ENCODE results near the gene BBOX1. TPM values are rescaled to one million over a fixed set of nuclear protein-coding genes. Genes with fewer than 3 reads are reported as not detected.

Gene BBOX1
- total and polyA plus RNA-seq, 4 donors, result 2.8 to 18.4 (median 9.0) TPM

- WGBS, result 95% methylated on average over 1 of the region's 1 CpG
- no peaks in the 10 kb centered on the region for H3K9me3 ChIP-seq (ENCODE audit: control insufficient read depth in 4 of 4, low read length in 3 of 4)
- H3K4me3 ChIP-seq (ENCODE audit: low read depth in 1 of 3, low read length in 3 of 3), result no peak overlapping the region
- H3K9ac ChIP-seq (ENCODE audit: low read depth in 1 of 2, low read length in 2 of 2), result no peak overlapping the region
- H3K27ac ChIP-seq (ENCODE audit: low read depth in 1 of 2, low read length in 2 of 2), result no peak overlapping the region
- peaks cover 0 to 11% (median 11%) of the 10 kb centered on the region in 4 donors for H3K4me1 ChIP-seq (ENCODE audit: control insufficient read depth in 4 of 4, insufficient read depth in 4 of 4, low read length in 3 of 4)
- TF ChIP-seq TAF1 (conservative IDR thresholded peaks at IDR 0.05) (no peak), CTCF (IDR thresholded peaks at IDR 0.05; ENCODE audit: low read depth, low read length, missing input control) (no peak), RXRA (IDR thresholded peaks at IDR 0.05) (no peak), FOXA2 (IDR thresholded peaks at IDR 0.05) (no peak), HNF4G (IDR thresholded peaks at IDR 0.05) (no peak)
- TF ChIP-seq, protein P1, sequence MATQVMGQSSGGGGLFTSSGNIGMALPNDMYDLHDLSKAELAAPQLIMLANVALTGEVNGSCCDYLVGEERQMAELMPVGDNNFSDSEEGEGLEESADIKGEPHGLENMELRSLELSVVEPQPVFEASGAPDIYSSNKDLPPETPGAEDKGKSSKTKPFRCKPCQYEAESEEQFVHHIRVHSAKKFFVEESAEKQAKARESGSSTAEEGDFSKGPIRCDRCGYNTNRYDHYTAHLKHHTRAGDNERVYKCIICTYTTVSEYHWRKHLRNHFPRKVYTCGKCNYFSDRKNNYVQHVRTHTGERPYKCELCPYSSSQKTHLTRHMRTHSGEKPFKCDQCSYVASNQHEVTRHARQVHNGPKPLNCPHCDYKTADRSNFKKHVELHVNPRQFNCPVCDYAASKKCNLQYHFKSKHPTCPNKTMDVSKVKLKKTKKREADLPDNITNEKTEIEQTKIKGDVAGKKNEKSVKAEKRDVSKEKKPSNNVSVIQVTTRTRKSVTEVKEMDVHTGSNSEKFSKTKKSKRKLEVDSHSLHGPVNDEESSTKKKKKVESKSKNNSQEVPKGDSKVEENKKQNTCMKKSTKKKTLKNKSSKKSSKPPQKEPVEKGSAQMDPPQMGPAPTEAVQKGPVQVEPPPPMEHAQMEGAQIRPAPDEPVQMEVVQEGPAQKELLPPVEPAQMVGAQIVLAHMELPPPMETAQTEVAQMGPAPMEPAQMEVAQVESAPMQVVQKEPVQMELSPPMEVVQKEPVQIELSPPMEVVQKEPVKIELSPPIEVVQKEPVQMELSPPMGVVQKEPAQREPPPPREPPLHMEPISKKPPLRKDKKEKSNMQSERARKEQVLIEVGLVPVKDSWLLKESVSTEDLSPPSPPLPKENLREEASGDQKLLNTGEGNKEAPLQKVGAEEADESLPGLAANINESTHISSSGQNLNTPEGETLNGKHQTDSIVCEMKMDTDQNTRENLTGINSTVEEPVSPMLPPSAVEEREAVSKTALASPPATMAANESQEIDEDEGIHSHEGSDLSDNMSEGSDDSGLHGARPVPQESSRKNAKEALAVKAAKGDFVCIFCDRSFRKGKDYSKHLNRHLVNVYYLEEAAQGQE (IDR thresholded peaks at IDR 0.05), result no peak
- no peak for DNase-seq (ENCODE audit: low spot score)
- no peaks in the 10 kb centered on the region for H3K36me3 ChIP-seq (ENCODE audit: control insufficient read depth in 4 of 4, insufficient read depth in 3 of 4, low read depth in 1 of 4, low read length in 3 of 4)
- no peaks in the 10 kb centered on the region for H3K27me3 ChIP-seq (ENCODE audit: control insufficient read depth in 4 of 4, insufficient read depth in 4 of 4, low read length in 3 of 4)
Observed at GRCh38 chr11:27029966-27030365, 10.6 kb upstream of the BBOX1 start.

DNA sequence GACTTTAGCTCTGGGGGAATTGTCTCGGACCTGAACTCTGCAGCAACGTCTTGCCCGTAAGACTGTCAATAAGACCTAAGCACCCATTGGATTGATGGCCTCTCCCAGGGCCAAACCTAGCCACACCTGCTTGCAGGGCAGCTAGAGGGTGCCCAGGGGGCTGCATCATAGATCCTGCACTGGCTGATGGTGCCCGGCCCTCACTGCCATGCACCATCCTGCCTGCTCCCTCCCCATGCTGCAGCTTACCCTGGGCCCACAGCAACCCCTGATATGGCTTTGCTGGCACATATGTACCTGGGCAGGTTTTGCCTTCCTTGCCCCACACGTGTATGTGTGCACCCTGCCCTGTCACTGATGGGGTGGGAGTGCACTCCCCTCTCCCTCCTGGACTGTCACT lies 8.9 kb upstream of the BBOX1 start:
- Histone ChIP-seq H3K9me3 (ENCODE audit: control insufficient read depth in 4 of 4, low read length in 3 of 4) (no peaks in the 10 kb centered on the region), H3K36me3 (ENCODE audit: control insufficient read depth in 4 of 4, insufficient read depth in 3 of 4, low read depth in 1 of 4, low read length in 3 of 4) (no peaks in the 10 kb centered on the region), H3K4me1 (ENCODE audit: control insufficient read depth in 4 of 4, insufficient read depth in 4 of 4, low read length in 3 of 4) (no peaks in the 10 kb centered on the region), H3K27ac (ENCODE audit: low read depth in 1 of 2, low read length in 2 of 2) (no peak overlapping the region), H3K27me3 (ENCODE audit: control insufficient read depth in 4 of 4, insufficient read depth in 4 of 4, low read length in 3 of 4) (no peaks in the 10 kb centered on the region), H3K4me3 (ENCODE audit: low read depth in 1 of 3, low read length in 3 of 3) (no peak overlapping the region), H3K9ac (ENCODE audit: low read depth in 1 of 2, low read length in 2 of 2) (no peak overlapping the region)
- 82% methylated on average over 5 of the region's 5 CpGs for WGBS
- DNase-seq (ENCODE audit: low spot score), result no peak
- TF ChIP-seq ATF3 (IDR thresholded peaks at IDR 0.05), result no peak
- no peak for TF ChIP-seq RXRA (IDR thresholded peaks at IDR 0.05)
- TF ChIP-seq SP1 (IDR thresholded peaks at IDR 0.05), result no peak
- no peak for TF ChIP-seq EGR1 (IDR thresholded peaks at IDR 0.05; ENCODE audit: low read depth in 2 of 2)
- no peak for TF ChIP-seq FOXA1 (IDR thresholded peaks at IDR 0.05)
- TF ChIP-seq, protein P2, sequence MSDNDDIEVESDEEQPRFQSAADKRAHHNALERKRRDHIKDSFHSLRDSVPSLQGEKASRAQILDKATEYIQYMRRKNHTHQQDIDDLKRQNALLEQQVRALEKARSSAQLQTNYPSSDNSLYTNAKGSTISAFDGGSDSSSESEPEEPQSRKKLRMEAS (IDR thresholded peaks at IDR 0.05), result no peak
- TF ChIP-seq HNF4G (IDR thresholded peaks at IDR 0.05), result no peak
- no peak for TF ChIP-seq ZBTB33 (IDR thresholded peaks at IDR 0.05)
- no peak for TF ChIP-seq YY1 (IDR thresholded peaks at IDR 0.05)
- no peak for TF ChIP-seq TAF1 (conservative IDR thresholded peaks at IDR 0.05)
- TF ChIP-seq FOXA2 (IDR thresholded peaks at IDR 0.05), result no peak
- no peak for TF ChIP-seq CTCF (IDR thresholded peaks at IDR 0.05; ENCODE audit: low read depth, low read length, missing input control)
- TF ChIP-seq GABPA (IDR thresholded peaks at IDR 0.05 in 1 of 2, conservative IDR thresholded peaks at IDR 0.05 in 1 of 2), result no peak
- TF ChIP-seq NR2F2 (IDR thresholded peaks at IDR 0.05), result no peak
- TF ChIP-seq HNF4A (conservative IDR thresholded peaks at IDR 0.05), result no peak

Measured in liver (tissue), 9 donors.